CD14-positive monocyte (primary cell): Measurements from ENCODE around the gene CTDSPL. TPM values are rescaled to one million over a fixed set of nuclear protein-coding genes. Genes with fewer than 3 reads are reported as not detected.

Experiments
- DNase-seq, 3 donors: peaks; one replicate each; pipeline ENCODE4 v3.0.0-alpha.2; 2011 to 2022
- H2AFZ ChIP-seq: 2 replicates; pipeline ENCODE4 v1.6.0; 2012; ENCODE audit warnings: mild to moderate bottlenecking, low read depth, low read length, inconsistent platforms; ENCODE audit not compliant: insufficient read depth, poor library complexity, severe bottlenecking
- H3K27ac ChIP-seq, 2 donors: 1 replicate in 1 of 2; 2 replicates in 1 of 2; pipeline ENCODE4 v1.5.1; 2012 to 2013; ENCODE audit warnings: low read length in 2 of 2, control low read depth in 1 of 2, inconsistent platforms in 1 of 2, low read depth in 1 of 2, mild to moderate bottlenecking in 1 of 2
- H3K27me3 ChIP-seq, 2 donors: one replicate each; pipeline versions ENCODE4 v1.6.0 to v1.6.1; 2011 to 2013; ENCODE audit warnings: low read length in 2 of 2; ENCODE audit not compliant: control insufficient read depth in 2 of 2, insufficient read depth in 2 of 2
- H3K36me3 ChIP-seq, 2 donors: replicated peaks in 1 of 2; 1 replicate in 1 of 2; 2 replicates in 1 of 2; pipeline versions ENCODE4 v1.5.1 to v1.6.1; 2012 to 2013; ENCODE audit warnings: low read length in 2 of 2, control low read depth in 1 of 2, inconsistent platforms in 1 of 2, mild to moderate bottlenecking in 1 of 2; ENCODE audit not compliant: insufficient read depth in 2 of 2, control insufficient read depth in 1 of 2
- H3K4me1 ChIP-seq, 2 donors: 1 replicate in 1 of 2; 2 replicates in 1 of 2; pipeline versions ENCODE4 v1.5.1 to v1.6.1; 2012 to 2013; ENCODE audit warnings: low read length in 2 of 2, control low read depth in 1 of 2, inconsistent platforms in 1 of 2, mild to moderate bottlenecking in 1 of 2, moderate library complexity in 1 of 2; ENCODE audit not compliant: insufficient read depth in 2 of 2, control insufficient read depth in 1 of 2
- H3K4me2 ChIP-seq: replicated peaks from 2 replicates; pipeline ENCODE3; 2012; ENCODE audit warnings: low read length, moderate library complexity, mild to moderate bottlenecking; ENCODE audit not compliant: poor library complexity, severe bottlenecking; ENCODE audit errors: extremely low read depth
- H3K4me3 ChIP-seq, 3 experiments: fragments of 200-600 bp in 1 of 3; sonication (generic) in 1 of 3; replicated peaks in 1 of 3; 1 replicate in 2 of 3; 2 replicates in 1 of 3; pipeline ENCODE4 v1.5.1; 2011 to 2013; ENCODE audit warnings: low read length in 3 of 3, mild to moderate bottlenecking in 3 of 3, control low read depth in 2 of 3, low read depth in 2 of 3, inconsistent platforms in 1 of 3, moderate library complexity in 1 of 3
- H3K79me2 ChIP-seq: 2 replicates; pipeline ENCODE4 v1.6.0; 2012; ENCODE audit warnings: mild to moderate bottlenecking, control low read depth, inconsistent platforms, low read length, moderate library complexity; ENCODE audit not compliant: insufficient read depth
- H3K9ac ChIP-seq: 2 replicates; pipeline ENCODE4 v1.6.0; 2017; ENCODE audit warnings: low read length, mild to moderate bottlenecking; ENCODE audit not compliant: insufficient read depth, poor library complexity, severe bottlenecking
- H3K9me3 ChIP-seq, 2 donors: replicated peaks in 1 of 2; 1 replicate in 1 of 2; 2 replicates in 1 of 2; pipeline versions ENCODE4 v1.5.1 to v1.6.1; 2012 to 2013; ENCODE audit warnings: low read length in 2 of 2, control low read depth in 1 of 2; ENCODE audit not compliant: control insufficient read depth in 1 of 2, insufficient read depth in 1 of 2
- H4K20me1 ChIP-seq: 2 replicates; pipeline ENCODE4 v1.6.0; 2012; ENCODE audit warnings: mild to moderate bottlenecking, low read length, control low read depth, moderate library complexity; ENCODE audit not compliant: insufficient read depth
- H3K27ac Mint-ChIP-seq, 7 donors: one replicate each; pipeline ENCODE4 v1.8.0; 2020; ENCODE audit warnings: mild to moderate bottlenecking in 7 of 7, mixed read lengths in 7 of 7, moderate library complexity in 6 of 7, inconsistent platforms in 2 of 7
- H3K27me3 Mint-ChIP-seq, 3 donors: one replicate each; pipeline ENCODE4 v1.8.0; 2021 to 2022; ENCODE audit warnings: low read depth in 3 of 3, mild to moderate bottlenecking in 3 of 3, mixed read lengths in 3 of 3, moderate library complexity in 3 of 3, inconsistent platforms in 1 of 3
- H3K36me3 Mint-ChIP-seq, 2 donors: one replicate each; pipeline ENCODE4 v1.8.0; 2020; ENCODE audit warnings: mixed read lengths in 2 of 2, inconsistent platforms in 1 of 2, mild to moderate bottlenecking in 1 of 2
- H3K4me1 Mint-ChIP-seq: one replicate; pipeline ENCODE4 v1.8.0; 2020; ENCODE audit warnings: mild to moderate bottlenecking, mixed read lengths
- H3K4me3 Mint-ChIP-seq, 2 donors: one replicate each; pipeline ENCODE4 v1.8.0; 2020; ENCODE audit warnings: mild to moderate bottlenecking in 2 of 2, mixed read lengths in 2 of 2, moderate library complexity in 1 of 2
- H3K9me3 Mint-ChIP-seq, 7 donors: one replicate each; pipeline ENCODE4 v1.8.0; 2020 to 2022; ENCODE audit warnings: mixed read lengths in 7 of 7, mild to moderate bottlenecking in 6 of 7, moderate library complexity in 6 of 7, inconsistent platforms in 2 of 7
- CTCF ChIP-seq: fragments of 200-600 bp; IDR thresholded peaks from one replicate; pipeline ENCODE4 v1.8.0; 2022; ENCODE audit warnings: antibody characterized with exemption, mild to moderate bottlenecking
- WGBS: methylation state at CpG from one replicate; pipeline ENCODE4 v1.1.5; 2013; ENCODE audit warnings: missing lambda C conversion rate; ENCODE audit not compliant: insufficient coverage; 5-methylcytosine and 5-hydroxymethylcytosine counted together
- intact Hi-C, 2 donors: fragments of 100-400 bp; cut with micrococcal nuclease; formaldehyde crosslinking; loops; one replicate each; pipeline versions ENCODE4 v1.15.0 to v1.15.1; 2023
- polyA plus RNA-seq, 3 donors: library from polyadenylated mRNA; depleted of rRNA in 1 of 3; unstranded in 2 of 3; stranded (reverse) in 1 of 3; fragments of 300-500 nt in 2 of 3; fragments of >200 nt in 1 of 3; fragmentation: Illumina TruSeq in 2 of 3; gene quantifications; 1 replicate in 2 of 3; 2 replicates in 1 of 3; pipeline ENCODE4 v1.2.3, GENCODE V29; 2012 to 2021

CTDSPL gene
- polyA plus RNA-seq, 3 donors, result 0.15 to 0.69 (median 0.33) TPM

- peak overlapping the region in 1 of 7 donors; percentile 4 for H3K27ac Mint-ChIP-seq
- peaks cover 18 to 30% of the 10 kb centered on the region in 2 donors for H3K4me1 ChIP-seq
- peaks cover 8% of the 10 kb centered on the region for H3K79me2 ChIP-seq
- H4K20me1 ChIP-seq, result no peaks in the 10 kb centered on the region
- H3K4me2 ChIP-seq, result no peak overlapping the region
- H3K9me3 ChIP-seq, result no peaks in the 10 kb centered on the region
- TF ChIP-seq CTCF, result no peak
- no peak overlapping the region for H3K4me3 Mint-ChIP-seq
- no peak overlapping the region for H3K4me3 ChIP-seq
- no peaks in the 10 kb centered on the region for H3K27me3 ChIP-seq
- no peak for DNase-seq
- peaks cover 0 to 4% (median 2%) of the 10 kb centered on the region in 3 donors for H3K27me3 Mint-ChIP-seq
- no peaks in the 10 kb centered on the region for H3K9me3 Mint-ChIP-seq
- no peak overlapping the region for H3K9ac ChIP-seq
- H3K36me3 Mint-ChIP-seq, result peaks cover 58 to 80% of the 10 kb centered on the region in 2 donors
- H3K27ac ChIP-seq, result peak overlapping the region in 1 of 2 donors; percentile 51
- 100% methylated on average over 3 of the region's 6 CpGs for WGBS
- H3K36me3 ChIP-seq, result peaks cover 59 to 79% of the 10 kb centered on the region in 2 donors
- peaks cover 31% of the 10 kb centered on the region for H3K4me1 Mint-ChIP-seq
- intact Hi-C loops, result loop anchor here (2.0 to 5.0 kb wide), 2 partner anchors 28 to 35 kb away; no protein-coding TSS in a partner anchor
- no peak overlapping the region for H2AFZ ChIP-seq
Measured at GRCh38 chr3:38002291-38002876, 140.7 kb downstream of the CTDSPL start.

GRCh38 chr3:38002940-38003339, 141.3 kb downstream of the CTDSPL start:
- Histone ChIP-seq H3K4me2 (no peak overlapping the region), H3K4me3 (no peak overlapping the region), H3K27ac (peak overlapping the region in 1 of 2 donors; percentile 51), H3K9ac (no peak overlapping the region), H2AFZ (no peak overlapping the region), H3K79me2 (peaks cover 3% of the 10 kb centered on the region), H3K9me3 (no peaks in the 10 kb centered on the region), H3K4me1 (peaks cover 12 to 25% of the 10 kb centered on the region in 2 donors), H3K36me3 (peaks cover 65 to 85% of the 10 kb centered on the region in 2 donors), H4K20me1 (no peaks in the 10 kb centered on the region), H3K27me3 (no peaks in the 10 kb centered on the region)
- H3K4me1 Mint-ChIP-seq, result peaks cover 27% of the 10 kb centered on the region
- DNase-seq, result no peak
- intact Hi-C loops, result loop anchor here (2.0 to 5.0 kb wide), 2 partner anchors 28 to 36 kb away; no protein-coding TSS in a partner anchor
- no peak overlapping the region for H3K4me3 Mint-ChIP-seq
- H3K27me3 Mint-ChIP-seq, result peaks cover 0 to 4% (median 2%) of the 10 kb centered on the region in 3 donors
- H3K27ac Mint-ChIP-seq, result peak overlapping the region in 5 of 7 donors; percentile 30 to 80 (median 70)
- peaks cover 63 to 83% of the 10 kb centered on the region in 2 donors for H3K36me3 Mint-ChIP-seq
- TF ChIP-seq CTCF, result no peak
- WGBS, result 87% methylated on average over 3 of the region's 9 CpGs
- no peaks in the 10 kb centered on the region for H3K9me3 Mint-ChIP-seq
